Astrocyte (in vitro differentiated cells and primary cell): Measurements from ENCODE around the gene SUSD3. TPM values are rescaled to one million over a fixed set of nuclear protein-coding genes. Genes with fewer than 3 reads are reported as not detected.
A peak's percentile ranks its signal among the peaks of the same experiment; 100 is the strongest.

Experiments used
- DNase-seq: peaks from one replicate; pipeline ENCODE4 v3.0.0-alpha.2; 2010; ENCODE audit warnings: low read depth
- FAIRE-seq: peaks from 2 replicates; lab custom pipeline; 2011; peaks lifted over from hg19 to GRCh38; lab: Jason Lieb, UNC
- H2AFZ ChIP-seq: 2 replicates; pipeline ENCODE4 v1.6.0; 2012; ENCODE audit warnings: low read depth, low read length, inconsistent platforms
- H3K27ac ChIP-seq: 2 replicates; pipeline ENCODE4 v1.5.1; 2011; ENCODE audit warnings: low read depth, low read length, inconsistent platforms
- H3K27me3 ChIP-seq: 2 replicates; pipeline ENCODE4 v1.6.0; 2011; ENCODE audit warnings: low read length, inconsistent platforms; ENCODE audit not compliant: insufficient read depth
- H3K36me3 ChIP-seq: 2 replicates; pipeline ENCODE4 v1.5.1; 2011; ENCODE audit warnings: low read length, inconsistent platforms; ENCODE audit not compliant: insufficient read depth
- H3K4me1 ChIP-seq: 2 replicates; pipeline ENCODE4 v1.5.1; 2011; ENCODE audit warnings: low read length, inconsistent platforms; ENCODE audit not compliant: insufficient read depth
- H3K4me2 ChIP-seq: 2 replicates; pipeline ENCODE4 v1.6.0; 2012; ENCODE audit warnings: low read length, inconsistent platforms
- H3K4me3 ChIP-seq: 2 replicates; pipeline ENCODE4 v1.5.1; 2011; ENCODE audit warnings: low read depth, mild to moderate bottlenecking, low read length, inconsistent platforms; ENCODE audit not compliant: insufficient read depth
- H3K79me2 ChIP-seq: 2 replicates; pipeline ENCODE4 v1.6.0; 2012; ENCODE audit warnings: mild to moderate bottlenecking, low read length, inconsistent platforms; ENCODE audit not compliant: insufficient read depth
- H3K9ac ChIP-seq: 2 replicates; pipeline ENCODE4 v1.6.0; 2012; ENCODE audit warnings: mild to moderate bottlenecking, low read length, inconsistent platforms
- H3K9me3 ChIP-seq: 2 replicates; pipeline ENCODE4 v1.5.1; 2012; ENCODE audit warnings: low read depth, mild to moderate bottlenecking, low read length, inconsistent platforms; ENCODE audit not compliant: insufficient read depth
- H4K20me1 ChIP-seq: 2 replicates; pipeline ENCODE4 v1.6.0; 2012; ENCODE audit warnings: low read length, inconsistent platforms; ENCODE audit not compliant: insufficient read depth
- H3K27ac Mint-ChIP-seq: one replicate; pipeline ENCODE4 v1.8.0; 2021; ENCODE audit warnings: mild to moderate bottlenecking, mixed read lengths; ENCODE audit not compliant: unreplicated experiment
- H3K27me3 Mint-ChIP-seq: one replicate; pipeline ENCODE4 v1.8.0; 2021; ENCODE audit warnings: low read depth, mixed read lengths; ENCODE audit not compliant: unreplicated experiment
- H3K36me3 Mint-ChIP-seq: one replicate; pipeline ENCODE4 v1.8.0; 2021; ENCODE audit warnings: low read depth, mixed read lengths; ENCODE audit not compliant: unreplicated experiment
- H3K4me1 Mint-ChIP-seq: one replicate; pipeline ENCODE4 v1.8.0; 2021; ENCODE audit warnings: low read depth, mixed read lengths; ENCODE audit not compliant: unreplicated experiment
- H3K4me3 Mint-ChIP-seq: one replicate; pipeline ENCODE4 v1.8.0; 2021; ENCODE audit warnings: mild to moderate bottlenecking, moderate library complexity, mixed read lengths; ENCODE audit not compliant: unreplicated experiment
- H3K9me3 Mint-ChIP-seq: one replicate; pipeline ENCODE4 v1.8.0; 2021; ENCODE audit warnings: mild to moderate bottlenecking, mixed read lengths; ENCODE audit not compliant: unreplicated experiment
- EZH2 ChIP-seq: IDR thresholded peaks from 2 replicates; pipeline ENCODE4 v1.6.1; 2012; ENCODE audit warnings: mild to moderate bottlenecking, low read length, inconsistent platforms; ENCODE audit not compliant: insufficient read depth
- total RNA-seq: library from RNA; stranded (reverse); gene quantifications from 2 replicates; pipeline ENCODE4 v1.2.1, GENCODE V29; 2021
- TF ChIP-seq, protein P1 (sequence below): IDR thresholded peaks from 2 replicates; pipeline ENCODE4 v1.5.1; 2011; ENCODE audit warnings: low read depth, mild to moderate bottlenecking, inconsistent platforms, low read length, moderate library complexity; ENCODE audit not compliant: insufficient read depth

Gene SUSD3
- total RNA-seq, 1 donor from 2014 or later: not detected

- peaks cover 11% of the 10 kb centered on the region for H3K9me3 ChIP-seq
- peaks cover 22% of the 10 kb centered on the region for H4K20me1 ChIP-seq
- TF ChIP-seq, protein P1, sequence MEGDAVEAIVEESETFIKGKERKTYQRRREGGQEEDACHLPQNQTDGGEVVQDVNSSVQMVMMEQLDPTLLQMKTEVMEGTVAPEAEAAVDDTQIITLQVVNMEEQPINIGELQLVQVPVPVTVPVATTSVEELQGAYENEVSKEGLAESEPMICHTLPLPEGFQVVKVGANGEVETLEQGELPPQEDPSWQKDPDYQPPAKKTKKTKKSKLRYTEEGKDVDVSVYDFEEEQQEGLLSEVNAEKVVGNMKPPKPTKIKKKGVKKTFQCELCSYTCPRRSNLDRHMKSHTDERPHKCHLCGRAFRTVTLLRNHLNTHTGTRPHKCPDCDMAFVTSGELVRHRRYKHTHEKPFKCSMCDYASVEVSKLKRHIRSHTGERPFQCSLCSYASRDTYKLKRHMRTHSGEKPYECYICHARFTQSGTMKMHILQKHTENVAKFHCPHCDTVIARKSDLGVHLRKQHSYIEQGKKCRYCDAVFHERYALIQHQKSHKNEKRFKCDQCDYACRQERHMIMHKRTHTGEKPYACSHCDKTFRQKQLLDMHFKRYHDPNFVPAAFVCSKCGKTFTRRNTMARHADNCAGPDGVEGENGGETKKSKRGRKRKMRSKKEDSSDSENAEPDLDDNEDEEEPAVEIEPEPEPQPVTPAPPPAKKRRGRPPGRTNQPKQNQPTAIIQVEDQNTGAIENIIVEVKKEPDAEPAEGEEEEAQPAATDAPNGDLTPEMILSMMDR: no peak
- TF ChIP-seq EZH2: no peak
- peaks cover 18% of the 10 kb centered on the region for H3K4me1 Mint-ChIP-seq
- no peak overlapping the region for H3K4me2 ChIP-seq
- no peak overlapping the region for H3K27ac ChIP-seq
- no peak for FAIRE-seq
- no peak overlapping the region for H3K9ac ChIP-seq
- H3K36me3 ChIP-seq: no peaks in the 10 kb centered on the region
- H2AFZ ChIP-seq: no peak overlapping the region
- H3K27ac Mint-ChIP-seq: no peak overlapping the region
- peak overlapping the region; percentile 81 for H3K4me3 Mint-ChIP-seq
- no peak overlapping the region for H3K4me3 ChIP-seq
- no peaks in the 10 kb centered on the region for H3K27me3 ChIP-seq
- H3K27me3 Mint-ChIP-seq: no peaks in the 10 kb centered on the region
- H3K9me3 Mint-ChIP-seq: peaks cover 19% of the 10 kb centered on the region
- H3K79me2 ChIP-seq: peaks cover 23% of the 10 kb centered on the region
- peaks cover 26% of the 10 kb centered on the region for H3K4me1 ChIP-seq
- DNase-seq: no peak
- H3K36me3 Mint-ChIP-seq: peaks cover 7% of the 10 kb centered on the region
Measured at GRCh38 chr9:93093877-93094657, 35.6 kb downstream of the SUSD3 start.

DNA sequence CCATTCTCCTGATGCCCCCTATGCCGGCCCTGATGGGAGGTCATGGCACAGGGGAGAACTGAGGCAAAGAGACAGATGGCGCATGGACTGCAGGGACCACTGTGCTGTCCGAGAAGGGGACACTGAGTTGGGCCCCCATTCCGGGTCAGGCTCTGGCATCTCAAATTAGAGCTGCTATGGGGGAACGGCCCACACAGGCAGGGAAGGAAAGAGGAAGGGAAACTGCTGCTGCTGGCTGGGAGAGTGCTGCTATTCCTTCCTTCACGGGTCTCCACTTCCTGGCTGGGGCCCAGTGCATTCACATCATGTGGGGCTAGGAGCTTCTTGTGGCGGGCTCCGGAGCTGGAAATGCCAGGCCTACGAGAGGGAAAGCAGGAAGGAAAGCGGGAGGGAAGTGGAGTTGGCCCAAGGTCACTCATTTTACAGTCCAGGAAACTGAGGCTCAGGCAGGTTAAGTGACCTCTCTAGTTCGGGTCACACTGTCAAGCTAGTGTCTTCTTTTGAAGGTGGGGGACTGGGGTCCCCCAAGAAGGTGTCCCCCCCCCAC is 36.2 kb downstream of the SUSD3 start:
- H3K4me1 ChIP-seq: peaks cover 31% of the 10 kb centered on the region
- Mint-ChIP-seq H3K27me3 (no peaks in the 10 kb centered on the region), H3K4me3 (peak overlapping the region; percentile 81), H3K27ac (no peak overlapping the region), H3K4me1 (peaks cover 21% of the 10 kb centered on the region), H3K36me3 (peaks cover 7% of the 10 kb centered on the region), H3K9me3 (peaks cover 15% of the 10 kb centered on the region)
- FAIRE-seq (no peak), DNase-seq (no peak)
- H3K27ac ChIP-seq: peak overlapping the region; percentile 68
- peak overlapping the region; percentile 45 for H3K4me3 ChIP-seq
- TF ChIP-seq EZH2: no peak
- TF ChIP-seq, protein P1: no peak
- H3K27me3 ChIP-seq: no peaks in the 10 kb centered on the region
- H3K9me3 ChIP-seq: peaks cover 7% of the 10 kb centered on the region
- peaks cover 28% of the 10 kb centered on the region for H4K20me1 ChIP-seq
- H3K36me3 ChIP-seq: no peaks in the 10 kb centered on the region
- H3K4me2 ChIP-seq: peak overlapping the region; percentile 82
- H2AFZ ChIP-seq: peak overlapping the region; percentile 74
- peak overlapping the region; percentile 75 for H3K9ac ChIP-seq
- peaks cover 30% of the 10 kb centered on the region for H3K79me2 ChIP-seq
